ENCODE data around the gene ZNF431. TPM values are rescaled to one million over a fixed set of nuclear protein-coding genes. Genes with fewer than 3 reads are reported as not detected.
"Not testable (repeated sequence)": the region's sequence is repeated elsewhere in the genome, so short reads cannot be mapped to it uniquely, and the experiment has no call there.

Gene ZNF431
- 10 to 100 TPM; 16.8 to 30.6 (median 23.6) TPM for polyA plus RNA-seq (ENCODE audit: insufficient read length in 4 of 4)

GRCh38 chr19:21141787-21142464 is at the start of gene ZNF431:
Gene ZNF431 (plus strand): TSS chr19:21142040. CDS start chr19:21142184, 144 bp downstream.
- peak; percentile 82 to 89 (median 82) for DNase-seq (ENCODE audit: low read depth in 4 of 4, low spot score in 3 of 4)

- no peak for DNase-seq (ENCODE audit: low read depth in 4 of 4, low spot score in 3 of 4)
Measured at GRCh38 chr19:21092109-21092508, 49.7 kb upstream of the ZNF431 start.

GRCh38 chr19:21094347-21095025 is 47.4 kb upstream of the ZNF431 start:
- DNase-seq (ENCODE audit: low read depth in 4 of 4, low spot score in 3 of 4): no peak

- DNase-seq (ENCODE audit: low read depth in 4 of 4, low spot score in 3 of 4): no peak
Measured at GRCh38 chr19:21098291-21098690, 43.5 kb upstream of the ZNF431 start.

GRCh38 chr19:21101521-21102242 is 40.2 kb upstream of the ZNF431 start:
- DNase-seq (ENCODE audit: low read depth in 4 of 4, low spot score in 3 of 4): no peak

GRCh38 chr19:21109116-21109515 is 32.7 kb upstream of the ZNF431 start:
- DNase-seq (ENCODE audit: low read depth in 4 of 4, low spot score in 3 of 4): no peak

- no peak for DNase-seq (ENCODE audit: low read depth in 4 of 4, low spot score in 3 of 4)
Measured at GRCh38 chr19:21110183-21110582, 31.7 kb upstream of the ZNF431 start.

GRCh38 chr19:21115430-21115829 is 26.4 kb upstream of the ZNF431 start:
- DNase-seq (ENCODE audit: low read depth in 4 of 4, low spot score in 3 of 4): no peak

- DNase-seq (ENCODE audit: low read depth in 4 of 4, low spot score in 3 of 4): no peak
Measured at GRCh38 chr19:21117041-21117907, 24.6 kb upstream of the ZNF431 start.

GRCh38 chr19:21126078-21126477 is 15.8 kb upstream of the ZNF431 start:
- no peak for DNase-seq (ENCODE audit: low read depth in 4 of 4, low spot score in 3 of 4)

GRCh38 chr19:21127001-21127400 is 14.8 kb upstream of the ZNF431 start:
- DNase-seq (ENCODE audit: low read depth in 4 of 4, low spot score in 3 of 4): no peak

- no peak for DNase-seq (ENCODE audit: low read depth in 4 of 4, low spot score in 3 of 4)
Measured at GRCh38 chr19:21127898-21128297, 13.9 kb upstream of the ZNF431 start.

GRCh38 chr19:21128901-21129698 is 12.7 kb upstream of the ZNF431 start:
- no peak for DNase-seq (ENCODE audit: low read depth in 4 of 4, low spot score in 3 of 4)

- peak in 2 of 4 donors; percentile 15 to 26 for DNase-seq (ENCODE audit: low read depth in 4 of 4, low spot score in 3 of 4)
Measured at GRCh38 chr19:21130097-21130775, 11.6 kb upstream of the ZNF431 start.

GRCh38 chr19:21133633-21134032 is 8.2 kb upstream of the ZNF431 start:
- no peak for DNase-seq (ENCODE audit: low read depth in 4 of 4, low spot score in 3 of 4)

GRCh38 chr19:21134934-21135366 is 6.9 kb upstream of the ZNF431 start:
- no peak for DNase-seq (ENCODE audit: low read depth in 4 of 4, low spot score in 3 of 4)

- no peak for DNase-seq (ENCODE audit: low read depth in 4 of 4, low spot score in 3 of 4)
Measured at GRCh38 chr19:21135433-21135832, 6.4 kb upstream of the ZNF431 start.

- DNase-seq (ENCODE audit: low read depth in 4 of 4, low spot score in 3 of 4): no peak
Measured at GRCh38 chr19:21138130-21138529, 3.7 kb upstream of the ZNF431 start.

- DNase-seq (ENCODE audit: low read depth in 4 of 4, low spot score in 3 of 4): not testable (repeated sequence)
Measured at GRCh38 chr19:21141006-21141405, 834 bp upstream of the ZNF431 start.

Measured in left renal pelvis (tissue), 4 donors.